Skeletal muscle tissue (tissue), 4 donors: ENCODE data around the gene APOL4. TPM values are rescaled to one million over a fixed set of nuclear protein-coding genes. Genes with fewer than 3 reads are reported as not detected.
"Not testable (repeated sequence)": the region's sequence is repeated elsewhere in the genome, so short reads cannot be mapped to it uniquely, and the experiment has no call there.

Experiments
- H3K27ac ChIP-seq: one replicate; pipeline ENCODE4 v1.7.0; 2013; ENCODE audit warnings: mild to moderate bottlenecking, low read depth, low read length, inconsistent platforms
- H3K27me3 ChIP-seq, 3 donors: one replicate each; pipeline ENCODE4 v1.7.0; 2013; ENCODE audit warnings: low read length in 3 of 3; ENCODE audit not compliant: control insufficient read depth in 3 of 3, insufficient read depth in 3 of 3
- H3K36me3 ChIP-seq, 3 donors: one replicate each; pipeline ENCODE4 v1.7.0; 2013; ENCODE audit warnings: low read length in 3 of 3; ENCODE audit not compliant: control insufficient read depth in 3 of 3, insufficient read depth in 3 of 3
- H3K4me1 ChIP-seq, 3 donors: one replicate each; pipeline ENCODE4 v1.7.0; 2013; ENCODE audit warnings: low read length in 3 of 3, mild to moderate bottlenecking in 3 of 3; ENCODE audit not compliant: control insufficient read depth in 3 of 3, insufficient read depth in 3 of 3
- H3K4me3 ChIP-seq, 3 donors: one replicate each; pipeline ENCODE4 v1.7.0; 2013; ENCODE audit warnings: low read length in 3 of 3
- H3K9ac ChIP-seq, 3 donors: one replicate each; pipeline ENCODE4 v1.7.0; 2013; ENCODE audit warnings: low read length in 3 of 3, mild to moderate bottlenecking in 3 of 3, moderate library complexity in 2 of 3, low read depth in 1 of 3
- H3K9me3 ChIP-seq, 3 donors: one replicate each; pipeline ENCODE4 v1.7.0; 2013; ENCODE audit warnings: low read length in 3 of 3; ENCODE audit not compliant: control insufficient read depth in 3 of 3
- total RNA-seq: library from RNA; depleted of rRNA; stranded (reverse); fragments of >200 nt; gene quantifications from one replicate; pipeline ENCODE4 v1.2.3, GENCODE V29; 2014
- donor health status: Osteomylitis.

APOL4 gene
- total RNA-seq, 1 donor from 2014 or later = 21.4 TPM

DNA sequence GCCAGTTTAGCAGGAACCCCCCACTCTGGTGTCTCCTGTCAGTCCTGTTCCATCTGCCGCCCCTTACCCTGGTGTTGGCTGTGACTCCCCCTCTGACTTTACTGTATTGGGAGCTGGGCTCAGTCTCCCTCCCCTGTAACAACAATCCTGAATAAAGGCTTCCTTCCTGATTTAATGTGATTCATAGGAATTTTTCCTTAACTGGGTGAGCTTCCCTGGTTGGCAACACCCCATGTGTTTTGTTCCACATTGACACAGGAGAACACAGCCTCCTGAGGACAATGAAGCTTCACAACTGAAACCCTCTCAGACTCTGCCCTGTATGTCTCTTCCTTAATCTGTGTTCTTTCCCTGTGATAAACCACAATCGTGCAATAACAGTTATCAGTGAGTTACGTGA is 8.4 kb downstream of the APOL4 start:
- Histone ChIP-seq H3K4me3 (no peak overlapping the region), H3K4me1 (peaks cover 22 to 27% (median 22%) of the 10 kb centered on the region in 3 donors), H3K9me3 (no peaks in the 10 kb centered on the region), H3K27ac (no peak overlapping the region), H3K36me3 (no peaks in the 10 kb centered on the region), H3K9ac (no peak overlapping the region), H3K27me3 (no peaks in the 10 kb centered on the region)

DNA sequence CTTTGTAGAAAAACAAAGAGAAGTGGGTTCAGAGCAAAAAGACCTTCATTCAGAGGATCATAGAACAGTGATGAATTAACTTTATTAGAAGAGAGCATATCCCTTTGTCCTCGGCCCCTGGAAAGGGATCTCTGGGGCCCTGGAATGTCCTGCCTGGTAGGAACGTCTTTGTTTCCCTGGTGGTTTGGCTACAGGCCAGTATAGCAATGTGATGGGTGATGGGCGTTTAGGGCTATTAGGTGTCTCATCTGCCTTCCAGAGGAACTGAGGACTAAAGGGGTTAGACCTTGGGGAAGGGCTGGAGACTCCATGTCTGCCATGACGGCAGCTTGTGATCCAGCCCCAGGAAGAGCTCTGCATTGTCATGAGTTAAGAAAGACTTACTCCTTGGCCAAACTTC is 9.1 kb downstream of the APOL4 start:
- H3K4me1 ChIP-seq = peaks cover 19 to 24% (median 20%) of the 10 kb centered on the region in 3 donors
- no peak overlapping the region for H3K27ac ChIP-seq
- H3K9me3 ChIP-seq = no peaks in the 10 kb centered on the region

DNA sequence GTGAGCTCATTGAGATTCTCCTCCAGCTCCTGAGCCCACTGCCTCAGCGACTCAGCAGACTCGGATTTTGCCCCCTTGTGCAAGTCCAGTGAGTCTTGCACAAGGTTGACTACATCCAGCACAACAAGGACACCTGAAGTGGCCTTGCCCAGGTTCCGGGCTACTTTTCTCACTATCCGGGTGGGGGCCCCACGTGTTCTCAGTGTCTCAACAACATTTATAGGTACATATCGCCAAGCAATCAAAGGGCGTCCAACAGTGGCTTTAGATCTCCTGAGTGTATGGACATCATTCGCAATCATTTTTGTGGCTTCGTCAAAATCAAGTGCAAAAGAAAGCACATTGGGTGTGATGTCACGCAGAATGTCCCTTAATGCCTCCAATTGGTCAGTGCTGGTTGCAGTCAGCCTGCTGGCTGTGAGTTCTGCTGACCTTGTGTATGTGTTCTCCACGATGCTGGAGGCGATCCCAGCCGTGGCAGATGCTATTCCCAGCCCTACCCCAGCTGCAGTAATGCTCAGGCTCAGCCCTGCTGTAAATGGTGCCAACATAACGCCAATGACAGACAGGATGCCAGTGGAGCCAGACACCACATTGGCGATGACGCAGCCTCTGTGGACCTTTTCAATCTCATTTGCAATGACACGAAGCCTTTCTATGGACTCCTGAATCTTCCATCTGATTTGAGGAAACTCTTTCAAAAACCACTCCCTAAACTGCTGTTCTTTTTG is 10.3 kb downstream of the APOL4 start:
- Histone ChIP-seq H3K36me3 (no peaks in the 10 kb centered on the region), H3K27me3 (no peaks in the 10 kb centered on the region), H3K9ac (peak overlapping the region in 1 of 3 donors; percentile 45), H3K9me3 (no peaks in the 10 kb centered on the region), H3K4me1 (peaks cover 12 to 14% (median 13%) of the 10 kb centered on the region in 3 donors), H3K4me3 (peak overlapping the region in 1 of 3 donors; percentile 11), H3K27ac (peak overlapping the region; percentile 5)

More for the DNA sequence above, 9.1 kb downstream of the APOL4 start:
- H3K36me3 ChIP-seq = no peaks in the 10 kb centered on the region
- H3K4me3 ChIP-seq = no peak overlapping the region
- H3K27me3 ChIP-seq = no peaks in the 10 kb centered on the region
- H3K9ac ChIP-seq = no peak overlapping the region

DNA sequence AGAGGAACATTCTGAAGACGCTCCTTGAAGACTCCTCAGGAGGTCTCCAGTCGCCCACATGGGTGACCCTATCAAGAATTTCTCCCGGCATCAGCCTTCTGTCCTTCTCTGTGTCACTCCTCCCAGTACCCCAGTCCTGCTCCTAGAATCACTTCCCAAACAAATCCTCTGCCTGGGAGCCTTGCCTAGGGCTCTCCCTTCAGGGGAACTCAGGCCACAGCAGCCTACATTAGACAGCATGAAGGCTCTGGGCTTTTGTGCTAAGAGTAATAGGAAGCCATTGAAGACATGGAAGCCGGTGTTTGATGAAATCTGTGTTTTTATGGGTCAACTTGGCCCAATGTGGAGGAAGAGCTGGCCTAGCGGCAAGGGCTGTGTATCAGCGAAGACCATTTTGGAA is 13.7 kb downstream of the APOL4 start:
- H3K9me3 ChIP-seq, H3K4me3 ChIP-seq, H3K27ac ChIP-seq, H3K36me3 ChIP-seq, H3K27me3 ChIP-seq, H3K9ac ChIP-seq: not testable (repeated sequence)
- H3K4me1 ChIP-seq = peaks cover 14 to 18% (median 16%) of the 10 kb centered on the region in 3 donors

DNA sequence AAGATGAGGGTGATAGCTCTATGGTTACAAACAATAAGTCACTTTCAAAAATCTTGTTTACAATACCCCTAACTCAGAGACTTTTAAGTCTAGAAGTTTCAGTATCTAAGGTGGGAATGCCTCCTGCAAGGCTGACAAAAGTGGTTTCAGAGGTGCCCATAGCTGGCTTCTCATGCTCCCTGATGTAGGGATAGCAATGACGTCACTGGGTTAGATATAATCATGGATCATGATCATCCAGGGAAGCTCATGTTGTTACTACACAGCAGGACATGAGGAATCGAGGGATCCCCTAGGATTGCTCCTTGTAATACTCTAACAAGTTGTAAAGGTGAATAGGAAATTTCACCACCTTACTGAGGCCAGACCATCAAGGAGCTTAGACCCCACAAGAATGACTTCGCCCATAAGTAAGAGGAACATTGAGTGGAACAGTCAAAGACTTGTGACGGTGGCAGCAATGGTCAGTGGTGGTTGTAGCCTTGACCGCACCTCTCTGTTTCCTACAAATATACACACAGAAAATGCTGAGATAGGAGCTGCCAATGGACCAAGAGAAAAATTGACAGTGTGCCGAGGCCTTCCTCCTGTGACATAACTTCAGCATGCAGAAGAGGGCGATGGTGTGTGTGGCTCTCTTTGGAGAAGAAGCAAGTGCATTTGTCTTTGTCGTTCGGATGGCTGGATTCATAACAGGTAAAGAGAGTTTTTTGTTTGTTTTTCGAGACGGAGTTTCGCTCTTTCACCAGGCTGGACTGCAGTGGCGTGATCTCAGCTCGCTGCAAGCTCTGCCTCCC is 15.6 kb downstream of the APOL4 start:
- Histone ChIP-seq H3K9me3 (no peaks in the 10 kb centered on the region), H3K36me3 (no peaks in the 10 kb centered on the region), H3K4me3 (no peak overlapping the region), H3K27ac (no peak overlapping the region), H3K9ac (no peak overlapping the region), H3K27me3 (no peaks in the 10 kb centered on the region), H3K4me1 (peaks cover 6 to 8% (median 7%) of the 10 kb centered on the region in 3 donors)

DNA sequence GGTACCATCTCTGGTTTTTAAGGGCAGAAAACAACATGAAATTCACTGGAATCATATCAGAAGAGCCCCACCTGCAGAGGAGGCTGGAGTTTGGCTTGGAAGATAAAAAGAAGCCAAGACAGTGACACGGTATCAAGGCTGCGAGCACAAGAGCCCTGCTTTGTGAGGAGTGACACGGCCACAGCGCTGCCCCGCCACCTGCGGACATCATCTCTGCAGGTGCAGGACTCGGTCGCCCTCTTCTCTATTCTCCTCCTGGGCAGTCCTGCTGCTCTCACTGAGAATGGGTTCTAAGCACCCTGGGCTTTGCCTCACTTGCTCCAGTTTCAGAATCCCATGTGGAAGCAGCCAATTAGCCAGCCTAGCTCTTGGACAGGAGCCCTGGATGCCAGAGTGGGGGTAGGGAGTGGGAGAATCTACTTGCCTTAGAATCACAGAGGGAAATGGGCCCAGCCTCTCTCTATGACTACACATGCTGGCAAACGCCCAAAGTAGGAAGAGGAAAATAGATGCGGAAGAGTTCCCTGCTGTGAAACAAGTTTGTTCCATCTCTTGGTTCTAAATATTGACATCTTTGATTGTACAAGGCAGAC is 17.1 kb downstream of the APOL4 start:
- Histone ChIP-seq H3K4me1 (peaks cover 4 to 7% (median 6%) of the 10 kb centered on the region in 3 donors), H3K4me3 (no peak overlapping the region), H3K27ac (no peak overlapping the region), H3K27me3 (no peaks in the 10 kb centered on the region), H3K9ac (peak overlapping the region in 1 of 3 donors; percentile 16), H3K36me3 (no peaks in the 10 kb centered on the region), H3K9me3 (no peaks in the 10 kb centered on the region)

DNA sequence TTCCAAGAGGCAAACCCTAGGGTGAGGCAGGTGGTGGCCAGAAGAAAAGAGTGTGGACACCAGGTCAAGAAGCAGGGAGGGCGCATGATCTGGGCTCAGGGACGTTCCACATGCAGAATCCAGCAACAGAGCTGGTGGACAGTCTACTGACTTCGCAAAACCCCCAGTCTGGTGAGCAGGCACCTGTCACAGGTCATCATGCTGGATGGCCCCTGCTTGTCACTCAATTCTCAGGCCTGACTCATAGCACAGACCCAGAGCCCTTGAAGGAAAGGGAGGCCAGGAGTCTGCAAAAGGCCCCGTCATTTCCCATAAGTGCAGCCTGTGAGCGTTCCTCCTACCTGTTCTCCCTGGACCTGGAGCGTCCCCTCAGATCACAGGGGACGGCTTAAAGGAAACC is 18.2 kb downstream of the APOL4 start:
- peaks cover 4 to 7% (median 6%) of the 10 kb centered on the region in 3 donors for H3K4me1 ChIP-seq
- H3K27me3 ChIP-seq = no peaks in the 10 kb centered on the region
- H3K4me3 ChIP-seq = no peak overlapping the region
- no peak overlapping the region for H3K27ac ChIP-seq
- H3K36me3 ChIP-seq = no peaks in the 10 kb centered on the region
- no peak overlapping the region for H3K9ac ChIP-seq
- H3K9me3 ChIP-seq = no peaks in the 10 kb centered on the region

DNA sequence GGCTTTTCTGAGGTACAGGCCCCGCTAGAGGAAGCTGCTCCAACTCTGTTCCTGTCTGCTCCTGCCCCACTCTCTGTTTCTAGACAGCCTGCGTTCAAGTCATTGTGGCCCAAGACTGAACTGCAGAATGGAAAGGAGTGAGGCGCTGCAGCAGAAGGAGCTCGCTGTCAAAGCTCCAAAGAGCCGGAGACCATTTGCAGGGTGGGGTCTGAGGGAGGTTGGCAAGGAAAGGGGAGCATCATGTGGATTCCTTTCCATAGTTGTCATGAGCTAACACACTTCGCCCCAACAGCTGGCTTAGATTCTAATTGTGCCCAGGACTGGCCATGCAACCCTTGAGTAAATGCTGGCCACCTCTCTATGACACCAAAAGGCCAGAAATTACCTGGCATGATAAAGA is 18.8 kb downstream of the APOL4 start:
- H3K9ac ChIP-seq = no peak overlapping the region
- no peak overlapping the region for H3K27ac ChIP-seq
- H3K27me3 ChIP-seq = no peaks in the 10 kb centered on the region
- H3K9me3 ChIP-seq = no peaks in the 10 kb centered on the region
- no peak overlapping the region for H3K4me3 ChIP-seq
- H3K36me3 ChIP-seq = no peaks in the 10 kb centered on the region
- H3K4me1 ChIP-seq = peaks cover 4 to 7% (median 6%) of the 10 kb centered on the region in 3 donors

DNA sequence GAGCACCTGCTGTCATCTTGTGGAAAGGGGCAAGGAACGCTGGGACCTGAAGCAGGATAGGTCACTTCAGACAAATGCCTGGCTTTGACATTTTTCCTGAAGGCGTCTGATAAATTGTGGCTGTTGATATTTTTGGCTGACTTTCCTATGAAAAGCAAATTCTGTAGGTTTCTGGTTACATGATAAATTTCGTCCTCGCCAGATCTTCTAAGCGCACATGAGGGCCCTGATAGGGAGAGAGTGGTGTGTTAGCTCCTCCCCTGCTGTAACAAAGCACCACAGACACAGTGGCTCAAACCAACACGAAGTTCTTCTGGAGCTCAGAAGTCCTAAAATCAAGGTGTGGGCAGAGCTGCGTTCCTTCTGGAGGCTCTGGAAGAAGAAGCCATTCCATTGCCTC is 19.6 kb downstream of the APOL4 start:
- no peaks in the 10 kb centered on the region for H3K9me3 ChIP-seq
- no peak overlapping the region for H3K4me3 ChIP-seq
- H3K9ac ChIP-seq = no peak overlapping the region
- H3K27ac ChIP-seq = no peak overlapping the region
- no peaks in the 10 kb centered on the region for H3K36me3 ChIP-seq
- peaks cover 4 to 7% (median 6%) of the 10 kb centered on the region in 3 donors for H3K4me1 ChIP-seq
- H3K27me3 ChIP-seq = no peaks in the 10 kb centered on the region

DNA sequence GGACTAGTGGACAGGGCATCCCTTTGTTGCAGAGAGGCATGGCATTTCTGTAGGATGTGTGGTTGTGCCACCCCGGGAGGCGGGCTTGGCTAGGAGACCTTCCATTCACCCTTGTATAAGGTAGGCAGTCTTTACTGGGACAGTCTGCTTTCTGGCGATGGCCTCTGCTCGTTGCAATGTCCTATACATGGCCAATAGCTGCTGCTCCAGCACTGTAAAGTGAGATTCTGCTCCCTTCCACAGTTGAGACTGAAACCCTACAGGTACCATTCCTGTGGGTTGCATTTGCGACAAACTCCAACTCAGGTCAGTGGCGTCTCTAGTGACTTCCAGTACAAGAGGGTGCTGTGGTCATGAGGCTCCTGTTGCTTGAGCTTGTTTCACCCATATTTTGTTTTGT is 20.7 kb downstream of the APOL4 start:
- no peaks in the 10 kb centered on the region for H3K36me3 ChIP-seq
- no peaks in the 10 kb centered on the region for H3K9me3 ChIP-seq
- no peak overlapping the region for H3K27ac ChIP-seq
- no peaks in the 10 kb centered on the region for H3K27me3 ChIP-seq
- peaks cover 4 to 7% (median 6%) of the 10 kb centered on the region in 3 donors for H3K4me1 ChIP-seq
- H3K4me3 ChIP-seq = no peak overlapping the region
- no peak overlapping the region for H3K9ac ChIP-seq
